SK-MEL-5 (cell line): ENCODE data around the gene CSF3R. TPM values are rescaled to one million over a fixed set of nuclear protein-coding genes. Genes with fewer than 3 reads are reported as not detected.

Experiments
- DNase-seq: peaks from one replicate; pipeline ENCODE4 v3.0.0-alpha.2; 2016; ENCODE audit warnings: low read depth, low spot score
- in situ Hi-C: cut with HindIII; loops from 2 replicates; pipeline ENCODE4 v1.10.0; 2016; ENCODE audit warnings: low sequenced_read_pairs, high pct_unique_total_duplicates, low pct_unique_long_range_greater_than_20kb
- polyA plus RNA-seq, 2 experiments: library from polyadenylated mRNA; depleted of rRNA; stranded (reverse); fragments of >200 nt; gene quantifications; 2 replicates each; pipeline ENCODE4 v1.2.3, GENCODE V29; 2015
- total RNA-seq: library from RNA; depleted of rRNA; stranded (reverse); fragments of >200 nt; shearing (Covaris generic); gene quantifications from 2 replicates; pipeline ENCODE4 v1.2.3, GENCODE V29; 2014; rRNA removed

Gene CSF3R
- not detected in 2 replicates for total RNA-seq
- polyA plus RNA-seq (2015; cell fraction: cytosol; rRNA removed): 0.05 TPM in 1 of 2 replicates, not detected in the other
- polyA plus RNA-seq (2015; cell fraction: nucleus; rRNA removed): 0.30 TPM in 1 of 2 replicates, not detected in the other

DNA sequence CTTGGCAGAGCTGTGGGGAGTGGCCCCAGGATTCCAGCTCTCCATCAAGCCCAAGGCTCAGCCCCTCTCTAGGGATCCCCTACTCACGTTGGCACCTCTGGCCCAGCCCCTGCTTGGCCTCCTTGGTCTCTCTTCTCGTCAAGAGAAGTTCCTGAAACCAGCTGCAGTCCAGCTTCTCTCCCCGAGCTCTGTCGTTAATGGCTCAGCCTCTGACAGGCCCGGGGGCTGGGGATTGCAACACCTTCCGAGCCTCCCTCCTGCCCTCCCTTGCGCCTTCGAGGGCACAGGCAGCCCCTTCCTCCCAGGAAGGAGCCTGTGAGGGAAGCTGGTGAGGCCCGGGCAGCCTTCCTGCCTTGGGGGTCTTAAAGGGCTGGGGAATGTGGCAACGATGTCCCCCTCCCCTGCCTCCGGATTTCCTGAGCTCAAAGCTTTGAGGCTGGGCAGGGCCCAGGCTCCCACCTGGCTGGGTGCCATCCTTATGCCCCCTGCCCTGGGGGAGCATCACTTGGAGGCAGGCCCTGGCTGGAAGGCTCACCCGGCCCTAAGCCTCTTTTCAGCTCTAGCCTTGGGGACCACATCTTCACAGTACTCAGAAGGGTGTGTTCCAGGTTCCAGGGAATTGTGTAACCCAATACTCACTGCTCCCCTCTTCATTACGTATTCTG, at the start of gene CSF3R:
TSS of gene CSF3R (minus strand) at position 190 of the 665 bp plus-strand sequence. CDS start 3,417 bp downstream, outside the sequence.
- in situ Hi-C loops: no loop called here
- DNase-seq: no peak

DNA sequence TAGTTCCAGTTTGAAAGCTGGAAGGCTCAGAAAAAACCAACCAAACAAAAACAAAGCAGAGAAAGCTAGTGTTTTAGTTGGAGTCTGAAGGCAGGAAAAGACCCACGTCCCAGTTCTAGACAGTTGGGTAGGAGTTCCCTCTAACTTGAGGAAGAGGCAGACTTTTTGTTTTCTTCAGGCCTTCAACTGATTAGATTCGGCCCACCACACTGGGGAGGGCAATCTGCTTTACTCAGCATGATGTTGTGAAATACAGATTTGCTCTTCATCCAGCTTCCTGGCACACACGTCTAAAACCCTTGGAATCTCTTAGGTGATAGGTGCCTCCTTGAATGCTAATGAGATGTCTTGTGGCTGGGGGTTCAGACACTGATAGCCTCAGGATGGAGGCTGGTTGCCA, 49.1 kb upstream of the CSF3R start:
- in situ Hi-C loops: no loop called here
- DNase-seq: no peak

DNA sequence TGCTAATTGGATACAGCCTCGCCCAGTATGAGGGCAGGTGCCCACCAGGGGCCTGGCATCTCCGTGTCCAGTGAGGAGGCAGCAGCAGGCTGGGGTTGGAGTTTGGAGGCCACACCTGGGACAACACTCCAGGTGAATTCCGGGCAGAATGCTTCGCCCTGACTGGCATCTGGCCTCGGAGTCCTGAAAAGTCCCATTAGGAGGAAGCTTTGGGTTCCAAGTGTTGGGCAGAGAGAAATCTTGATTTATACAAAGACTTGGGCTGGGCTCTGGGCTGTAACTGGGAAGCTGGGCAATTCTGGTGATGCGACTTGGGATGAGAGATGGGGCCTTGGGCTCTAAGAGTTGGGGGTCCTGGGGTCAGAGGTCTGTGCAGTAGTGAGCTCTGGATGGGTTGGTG, 48.1 kb upstream of the CSF3R start:
- DNase-seq: no peak
- in situ Hi-C loops: no loop called here

DNA sequence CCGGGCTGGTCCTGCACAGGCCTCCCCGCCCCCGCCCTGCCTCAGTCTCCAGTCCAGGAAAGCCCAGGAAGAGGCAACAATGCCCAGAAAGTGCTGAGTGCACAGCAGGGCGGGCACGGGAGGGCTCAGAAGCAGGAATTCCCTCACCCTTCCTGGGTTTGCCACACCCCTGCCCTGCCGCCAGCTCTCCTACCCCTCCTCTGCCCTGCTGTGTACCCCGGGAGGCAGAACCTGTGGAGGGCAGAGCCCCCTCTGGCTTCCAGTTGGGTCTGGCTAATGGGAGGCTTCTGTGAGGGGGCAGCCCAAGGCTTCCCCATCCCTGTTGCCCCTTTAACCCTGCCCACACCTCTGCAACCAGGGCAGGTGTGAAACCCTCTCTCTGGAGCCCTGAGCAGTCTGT, 47.5 kb upstream of the CSF3R start:
- DNase-seq: no peak
- in situ Hi-C loops: no loop called here

DNA sequence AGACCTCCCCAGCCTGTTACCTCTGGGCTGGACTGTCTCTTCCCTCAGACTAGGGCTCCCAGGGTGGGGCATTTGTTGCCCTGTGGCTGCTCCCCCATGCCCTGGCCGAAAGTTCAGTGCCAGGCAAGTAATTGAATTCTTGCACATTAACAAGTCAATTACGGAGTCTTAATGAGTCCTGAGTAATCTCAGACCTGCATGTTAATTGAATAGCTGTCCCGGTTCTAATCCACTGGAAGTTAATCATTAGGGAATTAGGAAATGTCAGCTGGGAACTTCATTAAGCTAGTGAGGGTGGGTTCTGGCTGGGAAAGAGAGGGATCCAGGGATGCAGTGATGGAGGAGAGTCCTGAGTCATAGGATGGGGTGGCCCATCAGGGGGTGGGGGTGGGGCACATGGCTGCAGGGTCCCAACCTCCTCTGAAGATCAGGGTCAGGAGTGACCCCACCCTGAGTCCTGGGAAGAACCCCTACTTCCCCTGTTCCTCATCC, 47.1 kb upstream of the CSF3R start:
- no peak for DNase-seq
- in situ Hi-C loops: no loop called here

DNA sequence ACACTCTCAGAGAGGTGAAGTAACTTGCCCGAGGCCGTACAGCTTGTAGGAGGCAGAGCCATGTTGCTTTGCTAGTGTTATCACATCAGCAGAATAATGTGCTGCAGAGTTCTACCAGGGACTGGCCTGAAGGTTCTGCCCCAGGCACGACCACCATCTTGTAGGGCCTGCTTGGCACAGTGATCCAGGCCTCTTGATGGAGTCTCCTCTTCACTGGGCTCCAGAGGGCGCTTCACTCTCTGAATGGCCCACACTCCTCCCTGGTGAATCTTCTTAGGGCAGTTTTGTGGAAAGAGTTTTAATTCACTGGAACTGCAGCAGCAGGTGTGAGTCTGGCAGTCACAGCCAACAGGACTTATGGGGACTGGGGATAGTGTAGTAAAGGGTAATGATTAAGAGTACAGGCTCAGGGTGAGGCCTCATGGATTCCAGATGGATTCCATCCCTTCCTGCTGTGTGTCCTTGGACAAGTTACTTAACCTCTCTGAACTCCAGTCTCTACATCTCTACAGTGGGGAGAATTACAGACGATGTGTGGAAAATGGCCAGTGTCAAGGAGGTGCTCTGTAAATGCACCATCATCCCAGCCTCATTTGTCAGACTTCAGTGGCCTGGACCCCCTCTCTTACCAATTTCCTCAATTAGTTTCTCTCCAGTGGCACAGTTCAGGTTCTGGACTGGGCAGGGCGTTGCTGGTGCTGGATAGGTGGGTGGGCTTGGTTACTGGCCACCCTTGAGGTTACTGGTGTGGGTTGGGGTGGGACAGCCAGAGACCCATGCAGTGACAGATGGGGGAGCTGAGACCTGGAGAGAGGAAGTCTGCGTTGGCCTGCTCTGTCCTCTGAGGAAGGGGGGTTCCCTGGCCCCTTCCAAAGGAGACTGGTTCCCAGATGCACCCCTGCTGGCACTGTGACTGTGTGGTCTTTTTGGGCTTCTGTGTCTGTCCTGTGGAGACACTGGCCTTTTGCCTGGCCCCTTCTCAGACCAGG, 45.9 kb upstream of the CSF3R start:
- peak; percentile 37 for DNase-seq
- in situ Hi-C loops: no loop called here

DNA sequence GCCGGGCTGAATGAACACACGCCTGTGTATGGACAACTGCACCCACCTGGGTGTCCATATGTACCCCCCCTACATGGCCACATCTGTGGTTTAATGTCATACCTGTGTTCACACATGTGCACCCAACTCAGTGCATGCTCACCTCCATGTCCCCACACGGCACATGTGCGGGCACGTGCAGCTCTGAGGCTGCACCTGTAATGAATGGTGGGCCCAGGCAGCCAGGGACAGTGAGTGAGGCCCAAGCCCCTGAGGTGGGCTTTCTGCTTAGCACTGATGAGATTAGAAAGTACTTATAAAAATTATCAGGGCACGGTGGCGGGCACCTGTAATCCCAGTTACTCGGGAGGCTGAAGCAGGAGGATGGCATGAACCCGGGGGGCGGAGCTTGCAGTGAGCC, 42.5 kb upstream of the CSF3R start:
- no peak for DNase-seq
- in situ Hi-C loops: no loop called here

DNA sequence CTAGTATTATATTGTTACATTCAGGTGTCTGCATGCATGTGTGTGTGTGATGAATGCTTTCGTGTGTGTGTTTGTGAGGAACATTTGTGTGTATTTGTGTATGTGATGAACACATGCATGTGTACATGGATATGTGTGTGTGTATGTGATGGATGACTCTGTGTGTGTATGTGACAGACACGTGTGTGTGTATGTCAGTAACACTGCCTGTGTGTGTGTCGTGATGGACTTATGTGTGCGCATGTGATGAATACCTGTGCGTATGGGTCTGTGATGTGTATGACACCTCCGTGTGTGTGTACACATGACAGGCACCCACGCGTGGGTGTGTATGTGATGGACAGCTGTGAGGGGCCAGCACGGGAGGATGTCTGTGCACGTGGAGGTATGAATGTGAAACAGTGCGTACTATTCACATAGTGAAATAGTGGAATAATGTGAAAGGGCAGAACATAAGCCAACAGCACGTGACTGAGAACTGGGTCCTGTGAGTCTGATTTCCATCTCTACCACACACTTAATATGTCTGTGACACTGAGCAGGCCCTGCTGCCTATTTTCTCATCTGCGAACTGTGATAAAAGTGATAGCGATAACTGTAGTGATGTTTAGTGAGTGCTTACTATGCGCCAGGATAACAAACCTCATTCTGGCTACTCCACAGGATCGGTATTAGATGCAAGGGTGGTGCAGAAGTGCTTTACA, 41.8 kb upstream of the CSF3R start:
- in situ Hi-C loops: no loop called here
- DNase-seq: no peak

DNA sequence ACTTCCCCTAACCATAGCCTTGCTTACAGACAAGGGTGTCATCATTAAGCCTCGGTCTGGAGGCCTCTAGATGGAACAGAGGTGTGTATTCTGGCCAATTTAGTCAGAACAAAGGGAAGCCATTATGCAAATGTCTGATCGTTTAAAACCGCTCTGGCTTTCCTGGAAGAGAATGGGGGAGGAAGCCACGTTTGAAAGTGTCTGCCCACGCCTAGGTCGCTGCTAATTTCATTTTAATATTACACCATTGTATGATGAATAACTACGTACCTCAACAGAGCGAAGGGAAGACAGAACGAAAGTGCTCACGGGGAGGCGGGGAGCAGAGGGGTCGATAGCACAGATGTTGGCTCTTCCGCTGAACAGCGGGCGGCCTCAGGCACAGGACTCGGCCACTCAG, 41.1 kb upstream of the CSF3R start:
- in situ Hi-C loops: no loop called here
- DNase-seq: no peak

DNA sequence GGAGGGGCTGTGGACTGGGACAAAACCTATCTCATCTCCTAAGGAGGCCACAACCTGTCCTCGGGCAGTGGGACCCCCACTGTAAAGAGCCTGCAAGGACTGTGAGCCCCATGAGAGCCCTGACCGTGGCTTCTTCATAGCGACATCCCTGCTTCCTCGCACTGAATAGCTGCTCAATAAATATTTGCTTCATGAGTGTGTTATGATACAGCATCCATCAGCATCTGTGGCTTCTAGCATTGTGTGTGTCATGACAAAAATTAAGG, 40.5 kb upstream of the CSF3R start:
- in situ Hi-C loops: no loop called here
- DNase-seq: no peak

DNA sequence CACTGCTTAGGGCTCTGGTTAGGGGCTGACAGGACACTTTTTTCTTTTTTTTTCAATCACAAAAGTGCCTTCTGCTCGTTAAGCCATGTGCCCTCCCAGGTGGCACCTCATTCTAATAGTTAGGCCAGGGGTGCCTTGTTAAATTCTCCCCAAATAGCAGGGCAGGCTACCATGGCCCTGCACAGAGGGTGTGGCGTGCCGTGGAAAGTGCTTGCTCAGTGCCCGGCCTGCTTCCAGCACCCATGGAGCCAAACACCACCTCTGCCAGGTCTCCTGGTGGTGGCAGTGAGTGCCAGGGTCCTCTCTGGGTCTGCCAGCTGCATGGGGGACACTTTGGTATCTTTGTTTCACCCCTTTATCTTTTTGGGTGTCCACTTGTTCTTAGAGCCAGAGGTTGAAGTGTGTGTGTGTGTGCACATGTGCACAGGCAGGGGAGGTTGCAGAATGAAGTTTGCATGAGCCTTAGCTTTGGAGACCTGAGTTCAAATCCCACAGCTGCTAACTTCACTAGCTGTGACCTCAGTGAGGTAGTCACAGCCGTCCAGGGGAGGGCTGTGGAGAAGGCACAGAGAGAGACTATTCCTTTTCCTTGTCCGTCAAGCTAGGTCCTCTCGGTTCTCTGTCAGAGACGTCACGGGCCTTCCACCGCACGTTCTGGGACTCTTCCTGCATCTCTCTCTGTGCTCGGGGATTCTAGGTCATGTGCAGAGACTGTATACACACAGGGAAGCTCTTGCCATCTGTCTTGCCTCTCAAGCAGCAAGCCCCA, 39.9 kb upstream of the CSF3R start:
- in situ Hi-C loops: no loop called here
- no peak for DNase-seq

DNA sequence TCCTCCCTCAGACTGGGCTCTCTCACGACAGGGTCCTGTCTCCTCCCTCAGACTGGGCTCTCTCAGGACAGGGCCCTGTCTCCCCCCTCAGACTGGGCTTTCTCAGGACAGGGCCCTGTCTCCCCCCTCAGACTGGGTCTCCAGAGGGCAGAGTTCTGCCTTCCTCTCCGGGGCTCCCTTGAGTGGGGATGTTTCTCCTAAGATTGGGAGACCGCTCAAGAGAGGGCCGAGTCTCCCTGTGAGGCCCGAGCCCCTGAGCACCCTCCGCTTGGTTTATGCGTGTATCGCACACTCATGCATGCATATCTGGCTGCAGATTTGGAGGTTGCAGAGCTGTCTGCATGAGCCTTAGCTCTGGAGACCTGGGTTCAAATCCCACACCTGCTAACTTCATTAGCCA, 39.3 kb upstream of the CSF3R start:
- in situ Hi-C loops: no loop called here
- no peak for DNase-seq

DNA sequence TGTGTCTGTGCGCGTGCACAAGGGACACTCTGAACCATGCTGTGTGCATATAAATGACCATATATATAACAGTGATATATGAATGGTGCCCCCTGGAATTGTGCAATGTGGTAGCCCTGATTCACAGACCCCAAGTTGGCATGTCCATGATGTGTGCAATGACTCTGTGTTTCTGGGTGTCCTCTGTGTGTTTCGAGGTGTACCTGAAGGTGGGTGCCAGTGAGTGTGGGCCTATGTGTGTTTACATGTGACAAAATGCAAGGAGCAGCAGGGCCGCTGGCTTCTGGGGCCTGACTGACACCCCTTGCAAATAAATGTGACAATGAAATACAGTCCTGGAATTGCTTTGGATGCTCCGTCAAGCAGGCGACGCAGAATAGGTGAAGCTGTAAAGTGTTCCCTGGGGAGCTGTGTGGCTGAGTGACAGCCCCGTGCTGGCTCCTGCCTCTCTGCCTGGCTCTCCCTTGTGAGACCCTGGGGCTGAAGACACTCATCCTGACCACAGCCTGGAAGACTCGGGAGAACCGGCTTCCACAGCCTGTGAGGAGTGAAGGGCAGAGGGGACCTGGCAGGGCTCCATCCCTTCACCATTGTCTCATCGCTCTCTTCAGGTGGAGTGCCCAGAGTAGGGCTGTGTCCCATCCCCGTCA, 38.2 kb upstream of the CSF3R start:
- in situ Hi-C loops: no loop called here
- peak; percentile 9 for DNase-seq

DNA sequence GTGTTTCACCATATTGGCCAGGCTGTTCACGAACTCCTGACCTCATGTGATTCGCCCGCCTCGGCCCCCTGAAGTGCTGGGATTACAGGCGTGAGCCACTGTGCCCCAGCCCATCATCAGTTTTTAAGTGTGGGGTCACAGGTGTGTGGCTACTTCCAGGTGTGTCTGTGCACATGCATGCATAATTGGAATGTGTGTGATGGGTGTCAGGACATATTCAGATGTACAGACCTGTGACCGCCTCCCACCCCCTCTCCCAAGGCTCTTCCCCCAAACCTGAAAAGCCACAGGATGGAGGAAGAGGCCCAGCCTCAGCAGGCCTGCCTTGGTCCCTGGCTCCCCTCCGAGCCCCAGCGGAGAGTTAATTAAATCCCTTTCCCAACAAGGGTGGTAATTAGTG, 37.3 kb upstream of the CSF3R start:
- in situ Hi-C loops: no loop called here
- DNase-seq: no peak

DNA sequence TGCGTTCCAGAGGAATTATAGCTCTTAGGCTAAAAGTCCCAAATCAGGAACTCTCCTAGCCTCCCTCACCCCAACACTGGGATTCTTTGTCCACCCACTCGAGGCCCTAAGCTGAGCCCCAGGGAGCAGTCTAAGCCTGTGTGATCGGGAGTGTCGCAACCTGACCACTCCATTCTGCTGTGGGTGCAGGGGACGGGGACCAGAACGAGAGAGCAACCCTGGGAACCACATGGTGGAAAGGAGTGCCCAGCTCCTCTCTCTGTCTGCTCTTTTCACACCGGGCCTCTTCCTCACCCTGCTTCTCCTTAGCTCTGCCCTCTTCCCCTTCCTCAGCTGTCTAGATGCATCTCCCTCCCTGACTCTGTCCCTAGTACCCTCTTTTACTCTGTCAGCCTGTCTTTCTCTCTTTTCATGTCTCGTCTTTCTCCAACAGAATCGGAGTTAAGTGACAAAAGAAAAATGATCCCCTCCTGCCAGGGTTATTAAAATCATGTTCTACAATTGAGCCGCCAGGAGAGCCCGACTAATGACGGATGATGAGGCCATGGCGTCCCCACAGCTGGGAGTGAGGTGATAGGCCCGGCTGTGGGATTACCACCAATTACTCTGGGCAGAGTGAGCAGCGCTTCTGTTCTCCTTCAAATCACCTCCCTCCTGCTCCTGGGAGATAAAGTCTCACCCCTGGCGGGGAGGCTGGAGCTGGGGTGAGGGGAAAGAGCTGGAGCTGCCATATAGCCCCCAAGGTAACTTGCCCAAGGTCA, 34.5 kb upstream of the CSF3R start:
- no peak for DNase-seq
- in situ Hi-C loops: no loop called here

DNA sequence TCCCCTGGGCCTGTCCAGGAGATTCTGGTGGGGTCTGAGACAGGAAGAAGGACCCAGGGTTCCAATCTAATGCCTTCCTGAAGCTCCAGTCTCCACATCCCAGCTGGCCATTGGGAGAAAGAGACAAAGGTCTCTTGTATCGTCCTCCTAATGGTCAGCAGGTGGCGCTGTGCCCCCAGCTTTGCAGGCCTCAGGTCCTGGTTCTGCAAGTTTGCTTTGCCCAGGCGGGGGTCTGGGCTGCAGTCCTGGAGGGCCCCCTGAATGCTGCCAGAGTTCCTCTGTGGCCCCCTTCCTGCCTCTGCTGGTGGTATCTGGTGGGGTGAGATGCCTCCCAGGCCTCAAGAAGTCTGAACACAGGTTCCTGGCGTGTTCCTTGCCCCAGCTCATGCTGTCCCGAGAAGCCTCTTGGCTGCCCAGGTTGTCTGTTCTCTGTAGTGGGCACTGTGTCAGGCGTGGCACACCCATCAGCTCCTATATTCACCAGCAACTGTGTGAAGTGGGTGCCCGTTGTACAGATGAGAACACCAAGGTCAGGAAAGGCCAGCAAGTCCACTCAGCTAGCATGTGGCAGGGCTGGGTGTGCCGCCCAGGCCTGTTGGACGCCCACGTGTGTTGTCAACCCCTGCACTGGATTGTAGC, 33.8 kb upstream of the CSF3R start:
- in situ Hi-C loops: no loop called here

More for the DNA sequence above, 33.8 kb upstream of the CSF3R start:
- peak; percentile 66 for DNase-seq
